NCI-H2107 treated with DMSO at 0.1 percent for 48 hours (cell line): ENCODE results near the gene SAG.
A peak's percentile ranks its signal among the peaks of the same experiment; 100 is the strongest.

Experiments
- DNase-seq: peaks from one replicate; lab custom pipeline; 2025; ENCODE audit not compliant: unreplicated experiment; lab: John Stamatoyannopoulos, UW

The SAG gene

GRCh38 chr2:233353769-233354499 lies 46.3 kb downstream of the SAG start, which contains the start of gene DGKD:
TSS of gene DGKD (plus strand) at chr2:233354494. CDS start at chr2:233354519, 25 bp downstream.
- no peak for DNase-seq

- no peak for DNase-seq
Observed at GRCh38 chr2:233354500-233354924, 46.9 kb downstream of the SAG start.

- DNase-seq: peak; percentile 17
Observed at GRCh38 chr2:233354971-233355574, 47.5 kb downstream of the SAG start.

- DNase-seq: no peak
Observed at GRCh38 chr2:233355916-233356315, 48.3 kb downstream of the SAG start.

- DNase-seq: no peak
Observed at GRCh38 chr2:233356546-233357308, 49.1 kb downstream of the SAG start.

GRCh38 chr2:233358335-233358734 lies 50.7 kb downstream of the SAG start:
- no peak for DNase-seq

- DNase-seq: no peak
Observed at GRCh38 chr2:233358947-233359346, 51.3 kb downstream of the SAG start.

GRCh38 chr2:233359823-233360222 lies 52.2 kb downstream of the SAG start:
- DNase-seq: no peak

GRCh38 chr2:233360771-233361176 lies 53.2 kb downstream of the SAG start:
- DNase-seq: no peak

- DNase-seq: no peak
Observed at GRCh38 chr2:233361297-233361696, 53.7 kb downstream of the SAG start.

- no peak for DNase-seq
Observed at GRCh38 chr2:233362742-233363141, 55.1 kb downstream of the SAG start.

GRCh38 chr2:233363744-233364235 lies 56.2 kb downstream of the SAG start:
- no peak for DNase-seq

GRCh38 chr2:233365861-233366520 lies 58.4 kb downstream of the SAG start:
- DNase-seq: no peak

- no peak for DNase-seq
Observed at GRCh38 chr2:233367586-233367985, 60.0 kb downstream of the SAG start.

GRCh38 chr2:233368756-233369155 lies 61.1 kb downstream of the SAG start:
- DNase-seq: no peak

- DNase-seq: no peak
Observed at GRCh38 chr2:233369462-233369861, 61.8 kb downstream of the SAG start.

- DNase-seq: no peak
Observed at GRCh38 chr2:233369897-233370685, 62.5 kb downstream of the SAG start.

GRCh38 chr2:233371641-233372040 lies 64.0 kb downstream of the SAG start:
- DNase-seq: no peak

- DNase-seq: no peak
Observed at GRCh38 chr2:233372855-233373254, 65.2 kb downstream of the SAG start.

- DNase-seq: no peak
Observed at GRCh38 chr2:233373316-233373715, 65.7 kb downstream of the SAG start.
